AG04450 (cell line): Measurements from ENCODE around the gene PAH. TPM values are rescaled to one million over a fixed set of nuclear protein-coding genes. Genes with fewer than 3 reads are reported as not detected.

ENCODE experiments used
- CTCF ChIA-PET: fragments of 300-600, 350-600 bp; formaldehyde crosslinking; extraction: SDS; loops from one replicate; lab custom pipeline; 2022; ENCODE audit warnings: antibody characterized with exemption, inconsistent platforms; lab: Charles Lee
- POLR2A ChIA-PET: fragments of 350-600 bp; formaldehyde crosslinking; extraction: SDS; loops from one replicate; lab custom pipeline; 2021; ENCODE audit warnings: antibody characterized with exemption, inconsistent platforms; lab: Yijun Ruan, JAX
- DNase-seq: peaks from one replicate; pipeline ENCODE4 v3.0.0-alpha.2; 2011; ENCODE audit warnings: low read depth, low spot score
- H3K27ac ChIP-seq: one replicate; pipeline ENCODE4 v1.5.1; 2012; ENCODE audit warnings: low read depth, low read length, control low read depth
- H3K27me3 ChIP-seq: one replicate; pipeline ENCODE4 v1.6.0; 2012; ENCODE audit warnings: low read length; ENCODE audit not compliant: control insufficient read depth, insufficient read depth
- H3K4me3 ChIP-seq: 2 replicates; pipeline ENCODE4 v1.5.1; 2011; ENCODE audit warnings: mild to moderate bottlenecking, low read depth, low read length, control low read depth
- H3K9me3 ChIP-seq: 2 replicates; pipeline ENCODE4 v1.5.1; 2012; ENCODE audit warnings: low read length; ENCODE audit not compliant: control insufficient read depth, insufficient read depth
- CTCF ChIP-seq: IDR thresholded peaks from 2 replicates; pipeline ENCODE4 v1.5.1; 2011; ENCODE audit warnings: low read depth, low read length, control low read depth, inconsistent platforms
- polyA plus RNA-seq: library from polyadenylated mRNA; depleted of rRNA; stranded (reverse); fragments of >200 nt; gene quantifications from 2 replicates; pipeline ENCODE4 v1.2.3, GENCODE V29; 2011

The PAH gene
- polyA plus RNA-seq, 1 experiment, result not detected

- H3K27me3 ChIP-seq, result no peaks in the 10 kb centered on the region
- ChIA-PET POLR2A (no interaction called here), CTCF (no interaction called here)
- no peak for TF ChIP-seq CTCF
- no peak overlapping the region for H3K27ac ChIP-seq
- H3K9me3 ChIP-seq, result peaks cover 25% of the 10 kb centered on the region
- DNase-seq, result no peak
- no peak overlapping the region for H3K4me3 ChIP-seq
Observed at GRCh38 chr12:102888511-102888910, 28.5 kb downstream of the PAH start.

GRCh38 chr12:102885043-102885932 is 31.8 kb downstream of the PAH start:
- no peaks in the 10 kb centered on the region for H3K27me3 ChIP-seq
- no peak overlapping the region for H3K27ac ChIP-seq
- ChIA-PET POLR2A (no interaction called here), CTCF (no interaction called here)
- no peak for TF ChIP-seq CTCF
- H3K9me3 ChIP-seq, result peaks cover 27% of the 10 kb centered on the region
- no peak overlapping the region for H3K4me3 ChIP-seq
- no peak for DNase-seq

- ChIA-PET POLR2A (no interaction called here), CTCF (interaction anchor here (2.2 kb wide), 1 partner anchor 665 kb away, joined by 24 read pairs; no protein-coding TSS in a partner anchor)
- Histone ChIP-seq H3K4me3 (no peak overlapping the region), H3K27me3 (no peaks in the 10 kb centered on the region), H3K9me3 (peaks cover 30% of the 10 kb centered on the region), H3K27ac (no peak overlapping the region)
- no peak for DNase-seq
- peak; percentile 36 for TF ChIP-seq CTCF
Observed at GRCh38 chr12:102883204-102883799, 33.7 kb downstream of the PAH start.

- no peak for TF ChIP-seq CTCF
- Histone ChIP-seq H3K9me3 (peaks cover 35% of the 10 kb centered on the region), H3K27me3 (no peaks in the 10 kb centered on the region), H3K27ac (no peak overlapping the region), H3K4me3 (no peak overlapping the region)
- DNase-seq, result no peak
- CTCF ChIA-PET, result no interaction called here
- POLR2A ChIA-PET, result no interaction called here
Observed at GRCh38 chr12:102880783-102881182, 36.3 kb downstream of the PAH start.

- H3K4me3 ChIP-seq, result no peak overlapping the region
- DNase-seq, result no peak
- peaks cover 30% of the 10 kb centered on the region for H3K9me3 ChIP-seq
- CTCF ChIA-PET, result no interaction called here
- no peaks in the 10 kb centered on the region for H3K27me3 ChIP-seq
- TF ChIP-seq CTCF, result no peak
- POLR2A ChIA-PET, result no interaction called here
- no peak overlapping the region for H3K27ac ChIP-seq
Observed at GRCh38 chr12:102879144-102879763, 37.8 kb downstream of the PAH start.
